PC-3 (cell line): ENCODE results near the gene TRIM58. TPM values are rescaled to one million over a fixed set of nuclear protein-coding genes. Genes with fewer than 3 reads are reported as not detected.

Experiments
- ATAC-seq: fragments of 200-7000 bp; cut with Tn5 transposase; 2 replicates; pipeline ENCODE4 v1.9.1; 2020; ENCODE audit warnings: mild to moderate bottlenecking, moderate library complexity
- BruUV-seq: library from RNA; stranded (reverse); fragments of 400-500 nt; replicated peaks from 2 replicates; lab custom pipeline; 2021; lab: Mats Ljungman, UMichigan
- CTCF ChIA-PET: fragments of 300-600 bp; sonication (Branson Sonifier 250); formaldehyde crosslinking; loops from one replicate; lab custom pipeline; 2022; ENCODE audit warnings: antibody characterized with exemption; lab: Charles Lee
- POLR2A ChIA-PET: fragments of 300-600 bp; sonication (Branson Sonifier 250); formaldehyde crosslinking; loops from one replicate; lab custom pipeline; 2022; ENCODE audit warnings: antibody characterized with exemption; ENCODE audit not compliant: unreplicated experiment; lab: Charles Lee
- DNase-seq: peaks from one replicate; pipeline ENCODE4 v3.0.0-alpha.2; 2015
- H2AFZ ChIP-seq: fragments of 300-600 bp; sonication (generic); 2 replicates; pipeline ENCODE4 v1.6.0; 2016; ENCODE audit warnings: antibody characterized with exemption, low read length
- H3F3A ChIP-seq: fragments of 300-600 bp; sonication (generic); one replicate; pipeline ENCODE4 v1.6.0; 2017; ENCODE audit warnings: antibody characterized with exemption, low read length, control low read depth, mild to moderate bottlenecking; ENCODE audit not compliant: unreplicated experiment
- H3K27ac ChIP-seq: fragments of 300-600 bp; sonication (generic); 2 replicates; pipeline ENCODE4 v1.5.1; 2016; ENCODE audit warnings: mild to moderate bottlenecking, low read length
- H3K27me3 ChIP-seq: fragments of 300-600 bp; sonication (generic); 2 replicates; pipeline ENCODE4 v1.6.1; 2016; ENCODE audit warnings: low read length, mixed read lengths
- H3K36me3 ChIP-seq: fragments of 300-600 bp; sonication (generic); 2 replicates; pipeline ENCODE4 v1.6.1; 2016; ENCODE audit warnings: low read depth, mixed run types, low read length, mixed read lengths
- H3K4me1 ChIP-seq: fragments of 300-600 bp; sonication (generic); 2 replicates; pipeline ENCODE4 v1.5.1; 2016; ENCODE audit warnings: low read length; ENCODE audit not compliant: insufficient read depth
- H3K4me2 ChIP-seq: fragments of 300-600 bp; sonication (generic); 2 replicates; pipeline ENCODE4 v1.6.0; 2016; ENCODE audit warnings: low read length
- H3K4me3 ChIP-seq: fragments of 300-600 bp; sonication (generic); 2 replicates; pipeline ENCODE4 v1.5.1; 2016; ENCODE audit warnings: mild to moderate bottlenecking, low read length, mixed read lengths
- H3K79me2 ChIP-seq: fragments of 300-600 bp; sonication (generic); 2 replicates; pipeline ENCODE4 v1.6.1; 2017; ENCODE audit warnings: low read length, mixed read lengths
- H3K9ac ChIP-seq: fragments of 300-600 bp; sonication (generic); 2 replicates; pipeline ENCODE4 v1.6.0; 2016; ENCODE audit warnings: mild to moderate bottlenecking, low read length
- H3K9me2 ChIP-seq: fragments of 300-600 bp; sonication (generic); replicated peaks from 2 replicates; pipeline ENCODE4 v1.6.1; 2016; ENCODE audit warnings: mixed run types, low read length, mixed read lengths
- H3K9me3 ChIP-seq: fragments of 300-600 bp; sonication (generic); 2 replicates; pipeline ENCODE4 v1.6.1; 2016; ENCODE audit warnings: low read length, mixed read lengths
- H4K20me1 ChIP-seq: fragments of 300-600 bp; sonication (generic); 2 replicates; pipeline ENCODE4 v1.6.1; 2016; ENCODE audit warnings: low read length, mixed read lengths
- EZH2 ChIP-seq: fragments of 300-600 bp; sonication (generic); IDR thresholded peaks from one replicate; pipeline ENCODE4 v1.6.1; 2017; ENCODE audit warnings: antibody characterized with exemption, mild to moderate bottlenecking, low read length; ENCODE audit not compliant: unreplicated experiment
- EZH2phosphoT487 ChIP-seq: fragments of 300-600 bp; sonication (generic); IDR thresholded peaks from 2 replicates; pipeline ENCODE4 v1.6.1; 2018; ENCODE audit warnings: mild to moderate bottlenecking, antibody characterized with exemption, low read length, borderline replicate concordance
- intact Hi-C: fragments of 100-400 bp; cut with micrococcal nuclease; formaldehyde crosslinking; loops from 2 replicates; pipeline ENCODE4 v1.9.0; 2023
- total RNA-seq: library from RNA; depleted of rRNA; stranded (reverse); fragments of >200 nt; gene quantifications from 2 replicates; pipeline ENCODE4 v1.2.3, GENCODE V29; 2014
- TF ChIP-seq, protein P1 (sequence below): fragments of 300-600 bp; sonication (generic); conservative IDR thresholded peaks from 2 replicates; pipeline ENCODE4 v1.5.1; 2017; ENCODE audit warnings: antibody characterized with exemption, low read depth, mild to moderate bottlenecking, low read length

The TRIM58 gene
- total RNA-seq, 1 experiment from 2014 or later = 22.7 TPM

DNA sequence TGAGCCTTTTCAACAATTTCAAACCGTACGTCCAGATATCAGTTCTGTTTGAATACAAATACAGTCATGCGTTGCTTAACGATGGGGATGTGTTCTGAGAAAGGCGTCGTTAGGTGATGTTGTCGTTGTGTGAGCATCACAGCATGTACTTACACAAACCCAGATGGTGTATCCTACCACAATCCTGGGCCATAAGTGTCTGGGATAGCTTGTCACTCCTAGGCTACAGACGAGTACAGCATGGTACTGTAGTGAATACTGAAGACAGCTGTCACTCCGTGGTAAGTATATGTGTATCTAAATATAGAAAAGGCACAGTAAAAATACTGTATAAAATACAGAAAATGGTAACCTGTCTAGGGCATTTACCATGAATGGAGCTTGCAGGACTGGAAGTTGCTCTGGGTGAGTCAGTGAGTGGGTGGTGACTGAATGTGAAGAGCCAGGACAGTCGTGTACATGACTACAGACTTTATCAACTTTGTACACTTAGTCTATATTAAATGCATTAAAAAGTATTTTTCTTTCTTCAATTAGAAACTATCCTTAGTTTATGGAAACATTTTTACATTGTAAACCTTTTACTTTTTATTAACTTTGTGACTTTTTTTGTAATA, 27.9 kb downstream of the TRIM58 start:
- Histone ChIP-seq H3K36me3 (no peaks in the 10 kb centered on the region), H3K4me2 (no peak overlapping the region), H3F3A (no peaks in the 10 kb centered on the region), H3K4me3 (no peak overlapping the region), H3K9me3 (no peaks in the 10 kb centered on the region), H3K9ac (no peak overlapping the region), H3K4me1 (peaks cover 9% of the 10 kb centered on the region; the same call in 1 of the 2 replicates), H2AFZ (no peak overlapping the region), H4K20me1 (no peaks in the 10 kb centered on the region), H3K27ac (no peak overlapping the region), H3K27me3 (no peaks in the 10 kb centered on the region), H3K9me2 (no peaks in the 10 kb centered on the region), H3K79me2 (no peaks in the 10 kb centered on the region)
- BruUV-seq = no TSS peak
- CTCF ChIA-PET = interaction anchor here (0.7 kb wide), 1 partner anchor 14 kb away, joined by 4 read pairs; no protein-coding TSS in a partner anchor
- peak; percentile 64 for DNase-seq
- intact Hi-C loops = no loop called here
- POLR2A ChIA-PET = interaction anchor here (0.7 kb wide), 1 partner anchor 29 kb away, joined by 4 read pairs; no protein-coding TSS in a partner anchor
- ATAC-seq = peak; percentile 88
- TF ChIP-seq EZH2 (no peak), EZH2phosphoT487 (no peak)

DNA sequence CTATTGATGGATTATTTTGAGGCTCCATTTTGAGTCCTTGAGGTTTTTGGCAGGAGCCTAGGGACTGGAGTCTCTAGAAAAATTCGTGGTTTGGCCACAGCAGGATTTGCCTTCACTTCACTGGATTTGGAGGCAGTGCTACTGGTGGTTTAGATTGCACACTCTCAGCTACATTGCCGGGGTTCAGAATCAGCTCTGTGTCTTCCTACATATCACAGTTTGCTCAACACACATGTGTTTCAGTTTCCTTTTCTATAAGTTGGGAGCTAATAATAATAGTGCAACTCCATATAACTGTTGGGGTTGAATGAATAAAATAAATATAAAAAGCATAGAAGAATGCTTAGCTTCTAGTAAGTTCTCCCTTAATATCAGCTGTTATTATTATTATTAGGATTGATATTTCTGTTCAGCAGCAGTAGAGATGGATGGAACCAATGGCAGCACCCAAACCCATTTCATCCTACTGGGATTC, 38.2 kb downstream of the TRIM58 start, which contains the start of gene OR2W3:
Gene OR2W3, plus strand, starts transcription at position 425 of the 475 bp plus-strand sequence. Its CDS starts 0 bp downstream, at position 425.
- Histone ChIP-seq H3F3A (no peaks in the 10 kb centered on the region), H3K4me2 (no peak within 1 kb of the TSS), H3K27ac (no peak within 1 kb of the TSS), H3K4me3 (no peak within 1 kb of the TSS), H2AFZ (no peak within 1 kb of the TSS), H3K79me2 (no peaks in the 10 kb centered on the region), H3K9me3 (no peaks in the 10 kb centered on the region), H3K36me3 (no peaks in the 10 kb centered on the region), H3K4me1 (no peaks in the 10 kb centered on the region), H3K27me3 (no peaks in the 10 kb centered on the region), H4K20me1 (no peaks in the 10 kb centered on the region), H3K9ac (no peak within 1 kb of the TSS), H3K9me2 (no peaks in the 10 kb centered on the region)
- no peak for TF ChIP-seq EZH2phosphoT487
- no peak for TF ChIP-seq EZH2
- TF ChIP-seq, protein P1, sequence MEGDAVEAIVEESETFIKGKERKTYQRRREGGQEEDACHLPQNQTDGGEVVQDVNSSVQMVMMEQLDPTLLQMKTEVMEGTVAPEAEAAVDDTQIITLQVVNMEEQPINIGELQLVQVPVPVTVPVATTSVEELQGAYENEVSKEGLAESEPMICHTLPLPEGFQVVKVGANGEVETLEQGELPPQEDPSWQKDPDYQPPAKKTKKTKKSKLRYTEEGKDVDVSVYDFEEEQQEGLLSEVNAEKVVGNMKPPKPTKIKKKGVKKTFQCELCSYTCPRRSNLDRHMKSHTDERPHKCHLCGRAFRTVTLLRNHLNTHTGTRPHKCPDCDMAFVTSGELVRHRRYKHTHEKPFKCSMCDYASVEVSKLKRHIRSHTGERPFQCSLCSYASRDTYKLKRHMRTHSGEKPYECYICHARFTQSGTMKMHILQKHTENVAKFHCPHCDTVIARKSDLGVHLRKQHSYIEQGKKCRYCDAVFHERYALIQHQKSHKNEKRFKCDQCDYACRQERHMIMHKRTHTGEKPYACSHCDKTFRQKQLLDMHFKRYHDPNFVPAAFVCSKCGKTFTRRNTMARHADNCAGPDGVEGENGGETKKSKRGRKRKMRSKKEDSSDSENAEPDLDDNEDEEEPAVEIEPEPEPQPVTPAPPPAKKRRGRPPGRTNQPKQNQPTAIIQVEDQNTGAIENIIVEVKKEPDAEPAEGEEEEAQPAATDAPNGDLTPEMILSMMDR = no peak
- ChIA-PET POLR2A (no interaction called here), CTCF (no interaction called here)
- intact Hi-C loops = no loop called here
- BruUV-seq = no TSS peak
- no peak for ATAC-seq
- DNase-seq = no peak

DNA sequence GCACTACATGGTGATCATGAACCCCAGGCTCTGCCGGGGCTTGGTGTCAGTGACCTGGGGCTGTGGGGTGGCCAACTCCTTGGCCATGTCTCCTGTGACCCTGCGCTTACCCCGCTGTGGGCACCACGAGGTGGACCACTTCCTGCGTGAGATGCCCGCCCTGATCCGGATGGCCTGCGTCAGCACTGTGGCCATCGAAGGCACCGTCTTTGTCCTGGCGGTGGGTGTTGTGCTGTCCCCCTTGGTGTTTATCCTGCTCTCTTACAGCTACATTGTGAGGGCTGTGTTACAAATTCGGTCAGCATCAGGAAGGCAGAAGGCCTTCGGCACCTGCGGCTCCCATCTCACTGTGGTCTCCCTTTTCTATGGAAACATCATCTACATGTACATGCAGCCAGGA, 39.0 kb downstream of the TRIM58 start:
- DNase-seq = no peak
- Histone ChIP-seq H3K27ac (no peak overlapping the region), H2AFZ (no peak overlapping the region), H3F3A (no peaks in the 10 kb centered on the region), H3K9me2 (no peaks in the 10 kb centered on the region), H3K9me3 (no peaks in the 10 kb centered on the region), H3K79me2 (no peaks in the 10 kb centered on the region), H3K4me2 (no peak overlapping the region), H3K9ac (no peak overlapping the region), H3K27me3 (no peaks in the 10 kb centered on the region), H4K20me1 (no peaks in the 10 kb centered on the region), H3K4me3 (no peak overlapping the region), H3K36me3 (no peaks in the 10 kb centered on the region), H3K4me1 (no peaks in the 10 kb centered on the region)
- no peak for TF ChIP-seq EZH2phosphoT487
- TF ChIP-seq, protein P1 = no peak
- ATAC-seq = no peak
- POLR2A ChIA-PET = no interaction called here
- BruUV-seq = no TSS peak
- CTCF ChIA-PET = no interaction called here
- intact Hi-C loops = no loop called here
